ENCODE measurements around the gene ZNF613. TPM values are rescaled to one million over a fixed set of nuclear protein-coding genes. Genes with fewer than 3 reads are reported as not detected.

The ZNF613 gene
- total RNA-seq, 1 experiment from 2014 or later, result 5.3 TPM

DNA sequence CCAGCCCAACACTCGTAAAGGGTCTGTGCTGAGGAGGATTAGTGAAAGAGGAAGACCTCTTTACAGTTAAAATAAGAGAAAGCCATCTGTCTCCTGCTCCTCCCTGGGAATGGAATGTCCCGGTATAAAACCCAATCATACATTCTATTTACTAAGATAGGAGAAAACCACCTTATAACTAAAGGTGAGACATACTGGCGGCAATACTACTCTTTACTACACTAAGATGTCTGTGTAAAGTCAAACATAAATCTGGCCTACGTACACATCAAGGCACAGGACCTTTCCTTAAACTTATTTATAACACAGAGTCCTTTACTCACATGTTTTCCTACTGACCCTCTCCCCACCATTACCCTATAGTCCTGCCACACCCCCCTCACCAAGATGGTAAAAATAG lies 56.1 kb downstream of the ZNF613 start:
- no peak for DNase-seq (ENCODE audit: low spot score)
- intact Hi-C loops (cut with micrococcal nuclease; ENCODE audit: unreplicated experiment), result no loop called here
- Histone ChIP-seq H3K9me3 (ENCODE audit: low read depth, low read length, poor library complexity, severe bottlenecking) (peaks cover 37% of the 10 kb centered on the region), H3K36me3 (ENCODE audit: insufficient read depth, low read length, poor library complexity, severe bottlenecking) (no peaks in the 10 kb centered on the region), H3K27me3 (replicated peaks; ENCODE audit: insufficient read depth, low read depth, low read length, poor library complexity) (no peaks in the 10 kb centered on the region), H3K4me3 (ENCODE audit: low read depth, low read length, poor library complexity, severe bottlenecking) (no peak overlapping the region), H3K27ac (ENCODE audit: low read depth, low read length, poor library complexity, severe bottlenecking) (no peak overlapping the region), H3K4me1 (ENCODE audit: insufficient read depth, low read length, poor library complexity, severe bottlenecking) (no peaks in the 10 kb centered on the region)
- ChIA-PET POLR2A (ENCODE audit: low non-redundant PET) (no interaction called here), CTCF (no interaction called here)
- no peak for TF ChIP-seq EZH2 (IDR thresholded peaks at IDR 0.05; ENCODE audit: borderline replicate concordance, low read depth, low read length, poor library complexity, severe bottlenecking)
- TF ChIP-seq, protein P1, sequence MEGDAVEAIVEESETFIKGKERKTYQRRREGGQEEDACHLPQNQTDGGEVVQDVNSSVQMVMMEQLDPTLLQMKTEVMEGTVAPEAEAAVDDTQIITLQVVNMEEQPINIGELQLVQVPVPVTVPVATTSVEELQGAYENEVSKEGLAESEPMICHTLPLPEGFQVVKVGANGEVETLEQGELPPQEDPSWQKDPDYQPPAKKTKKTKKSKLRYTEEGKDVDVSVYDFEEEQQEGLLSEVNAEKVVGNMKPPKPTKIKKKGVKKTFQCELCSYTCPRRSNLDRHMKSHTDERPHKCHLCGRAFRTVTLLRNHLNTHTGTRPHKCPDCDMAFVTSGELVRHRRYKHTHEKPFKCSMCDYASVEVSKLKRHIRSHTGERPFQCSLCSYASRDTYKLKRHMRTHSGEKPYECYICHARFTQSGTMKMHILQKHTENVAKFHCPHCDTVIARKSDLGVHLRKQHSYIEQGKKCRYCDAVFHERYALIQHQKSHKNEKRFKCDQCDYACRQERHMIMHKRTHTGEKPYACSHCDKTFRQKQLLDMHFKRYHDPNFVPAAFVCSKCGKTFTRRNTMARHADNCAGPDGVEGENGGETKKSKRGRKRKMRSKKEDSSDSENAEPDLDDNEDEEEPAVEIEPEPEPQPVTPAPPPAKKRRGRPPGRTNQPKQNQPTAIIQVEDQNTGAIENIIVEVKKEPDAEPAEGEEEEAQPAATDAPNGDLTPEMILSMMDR (conservative IDR thresholded peaks at IDR 0.05; ENCODE audit: low read depth, low read length), result no peak
- no TSS peak for BruUV-seq (replicated peaks)

DNA sequence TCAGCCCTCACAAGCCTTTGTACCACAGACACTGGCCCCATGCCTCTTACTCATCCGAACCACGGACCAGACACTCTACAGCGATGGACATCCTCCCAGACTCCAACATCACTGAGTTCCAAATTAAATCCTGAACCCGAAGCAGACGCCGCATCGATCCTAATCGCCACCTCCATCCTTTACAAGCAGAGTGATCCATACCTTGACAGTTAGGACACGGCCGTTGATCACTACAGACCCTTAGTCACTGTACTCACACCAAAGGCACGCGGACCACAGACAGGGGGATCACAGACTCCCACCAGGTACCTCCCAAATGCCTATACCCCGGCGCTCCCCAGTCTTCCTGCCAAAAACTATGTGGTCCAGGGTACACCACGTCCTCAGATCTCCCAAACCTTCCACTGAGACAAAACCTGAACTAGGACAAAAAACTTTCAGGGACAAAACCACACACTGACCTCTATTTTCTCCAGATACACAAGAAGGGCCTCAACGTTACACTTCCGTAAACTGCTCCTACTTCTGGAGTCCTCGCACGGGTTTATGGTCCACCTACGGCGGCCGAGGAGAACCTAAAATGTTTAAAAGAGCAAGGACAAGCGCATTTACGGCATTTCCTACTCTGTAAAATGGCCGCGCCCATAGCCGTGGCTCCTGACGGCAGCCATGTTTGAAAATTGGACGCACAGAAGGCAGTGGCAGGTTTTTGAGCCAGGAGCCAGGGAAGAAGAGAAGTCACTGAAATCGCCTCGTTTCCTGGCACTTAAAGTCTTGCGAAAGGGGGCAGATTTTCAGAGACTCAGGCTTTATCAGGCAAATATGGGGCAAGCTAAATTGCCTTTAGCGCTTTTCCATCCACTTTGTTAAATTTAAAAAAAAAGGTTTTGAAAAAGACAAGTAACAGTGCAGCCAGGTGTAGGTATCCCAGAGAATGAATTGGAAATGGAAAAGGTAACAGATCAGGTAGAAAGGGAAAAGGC lies 59.3 kb downstream of the ZNF613 start, which contains the start of gene ZNF350:
Gene ZNF350 (minus strand): TSS at position 532 of the 983 bp plus-strand sequence. CDS start 12,480 bp downstream, outside the sequence.
- H3K9me3 ChIP-seq (ENCODE audit: low read depth, low read length, poor library complexity, severe bottlenecking), result peaks cover 47% of the 10 kb centered on the region
- H3K36me3 ChIP-seq (ENCODE audit: insufficient read depth, low read length, poor library complexity, severe bottlenecking), result no peaks in the 10 kb centered on the region
- peak within 1 kb of the TSS; percentile 49 for H3K27ac ChIP-seq (ENCODE audit: low read depth, low read length, poor library complexity, severe bottlenecking)
- no peaks in the 10 kb centered on the region for H3K4me1 ChIP-seq (ENCODE audit: insufficient read depth, low read length, poor library complexity, severe bottlenecking)
- DNase-seq (ENCODE audit: low spot score), result peak; percentile 96
- TSS peak; percentile 73 for BruUV-seq (replicated peaks)
- ChIA-PET CTCF (no interaction called here), POLR2A (ENCODE audit: low non-redundant PET) (no interaction called here)
- TF ChIP-seq EZH2 (IDR thresholded peaks at IDR 0.05; ENCODE audit: borderline replicate concordance, low read depth, low read length, poor library complexity, severe bottlenecking), result no peak
- TF ChIP-seq, protein P1 (conservative IDR thresholded peaks at IDR 0.05; ENCODE audit: low read depth, low read length), result no peak
- no peaks in the 10 kb centered on the region for H3K27me3 ChIP-seq (replicated peaks; ENCODE audit: insufficient read depth, low read depth, low read length, poor library complexity)
- intact Hi-C loops (cut with micrococcal nuclease; ENCODE audit: unreplicated experiment), result no loop called here
- H3K4me3 ChIP-seq (ENCODE audit: low read depth, low read length, poor library complexity, severe bottlenecking), result peak within 1 kb of the TSS; percentile 73

DNA sequence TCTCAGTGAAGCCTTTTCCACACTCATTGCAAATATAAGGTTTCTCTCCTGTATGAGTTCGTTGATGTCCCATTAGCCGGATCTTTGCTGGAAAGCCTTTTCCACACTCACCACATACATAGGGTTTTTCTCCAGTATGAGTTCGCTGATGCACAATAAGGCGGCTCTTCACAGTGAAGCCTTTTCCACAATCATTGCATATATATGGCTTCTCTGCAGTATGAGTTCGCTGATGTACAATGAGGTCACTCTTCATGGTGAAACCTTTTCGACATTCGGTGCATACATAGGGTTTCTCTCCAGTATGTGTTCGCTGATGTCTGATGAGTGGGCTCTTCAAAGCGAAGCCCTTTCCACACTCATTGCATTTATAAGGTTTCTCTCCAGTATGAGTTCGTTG lies 66.2 kb downstream of the ZNF613 start:
- Histone ChIP-seq H3K4me1 (ENCODE audit: insufficient read depth, low read length, poor library complexity, severe bottlenecking) (no peaks in the 10 kb centered on the region), H3K27me3 (replicated peaks; ENCODE audit: insufficient read depth, low read depth, low read length, poor library complexity) (no peaks in the 10 kb centered on the region), H3K36me3 (ENCODE audit: insufficient read depth, low read length, poor library complexity, severe bottlenecking) (peaks cover 37% of the 10 kb centered on the region), H3K9me3 (ENCODE audit: low read depth, low read length, poor library complexity, severe bottlenecking) (peaks cover 89% of the 10 kb centered on the region), H3K4me3 (ENCODE audit: low read depth, low read length, poor library complexity, severe bottlenecking) (no peak overlapping the region), H3K27ac (ENCODE audit: low read depth, low read length, poor library complexity, severe bottlenecking) (no peak overlapping the region)
- no peak for TF ChIP-seq EZH2 (IDR thresholded peaks at IDR 0.05; ENCODE audit: borderline replicate concordance, low read depth, low read length, poor library complexity, severe bottlenecking)
- TF ChIP-seq, protein P1 (conservative IDR thresholded peaks at IDR 0.05; ENCODE audit: low read depth, low read length), result no peak
- intact Hi-C loops (cut with micrococcal nuclease; ENCODE audit: unreplicated experiment), result no loop called here
- no TSS peak for BruUV-seq (replicated peaks)
- CTCF ChIA-PET, result no interaction called here
- POLR2A ChIA-PET (ENCODE audit: low non-redundant PET), result no interaction called here
- no peak for DNase-seq (ENCODE audit: low spot score)

All from A673 (cell line).